LNCAP (cell line): Measurements from ENCODE around the gene EPG5.

Source experiments
- CTCF ChIP-seq: fragments of 450-650 bp; IDR thresholded peaks from 2 replicates; pipeline ENCODE4 v1.5.1; 2017; ENCODE audit warnings: mild to moderate bottlenecking

The EPG5 gene

GRCh38 chr18:45974088-45974536, 7.0 kb upstream of the EPG5 start:
- peak; percentile 81 for TF ChIP-seq CTCF

GRCh38 chr18:45962866-45963265, 4.3 kb downstream of the EPG5 start:
- TF ChIP-seq CTCF = no peak

GRCh38 chr18:45962461-45962860, 4.7 kb downstream of the EPG5 start:
- TF ChIP-seq CTCF = no peak

- TF ChIP-seq CTCF = no peak
Observed at GRCh38 chr18:45958730-45959129, 8.4 kb downstream of the EPG5 start.

- no peak for TF ChIP-seq CTCF
Observed at GRCh38 chr18:45958027-45958426, 9.1 kb downstream of the EPG5 start.

- no peak for TF ChIP-seq CTCF
Observed at GRCh38 chr18:45957100-45957499, 10.0 kb downstream of the EPG5 start.

GRCh38 chr18:45954070-45954934, 12.8 kb downstream of the EPG5 start:
- no peak for TF ChIP-seq CTCF
